Endothelial cell of umbilical vein (primary cell): Measurements from ENCODE around the gene ABL1. TPM values are rescaled to one million over a fixed set of nuclear protein-coding genes. Genes with fewer than 3 reads are reported as not detected.

Source experiments
- BruUV-seq: library from RNA; stranded (reverse); fragments of 400-500 nt; replicated peaks from 2 replicates; lab custom pipeline; 2021; lab: Mats Ljungman, UMichigan
- CTCF ChIA-PET: fragments of 300-600, 350-600 bp; sonication (Branson Sonifier 250); formaldehyde crosslinking; loops from one replicate; lab custom pipeline; 2021; ENCODE audit warnings: antibody characterized with exemption, inconsistent platforms; lab: Charles Lee
- POLR2A ChIA-PET: fragments of 300-600, 350-600 bp; sonication (Branson Sonifier 250); formaldehyde crosslinking; loops from one replicate; lab custom pipeline; 2021; ENCODE audit warnings: antibody characterized with exemption, inconsistent platforms; lab: Charles Lee
- DNase-seq: peaks from one replicate; pipeline ENCODE4 v3.0.0-alpha.2; 2011; ENCODE audit warnings: low read depth, low spot score
- FAIRE-seq: peaks from 2 replicates; lab custom pipeline; 2011; peaks lifted over from hg19 to GRCh38; lab: Jason Lieb, UNC
- H2AFZ ChIP-seq: 2 replicates; pipeline ENCODE4 v1.6.0; 2012; ENCODE audit warnings: low read depth, low read length, control low read depth, inconsistent platforms
- H3K27ac ChIP-seq: 2 replicates; pipeline ENCODE4 v1.5.1; 2011; ENCODE audit warnings: low read depth, mild to moderate bottlenecking, control low read depth, low read length, moderate library complexity; ENCODE audit not compliant: insufficient read depth
- H3K27me3 ChIP-seq, 2 experiments: 2 replicates each; pipeline versions ENCODE4 v1.6.0 to v1.6.1; 2011; ENCODE audit warnings: low read length in 2 of 2, mixed read lengths in 1 of 2; ENCODE audit not compliant: control insufficient read depth in 2 of 2, insufficient read depth in 2 of 2
- H3K36me3 ChIP-seq, 2 experiments: 2 replicates in 1 of 2; 3 replicates in 1 of 2; pipeline ENCODE4 v1.5.1; 2011; ENCODE audit warnings: low read length in 2 of 2, mild to moderate bottlenecking in 1 of 2, moderate library complexity in 1 of 2; ENCODE audit not compliant: control insufficient read depth in 2 of 2, insufficient read depth in 2 of 2; ENCODE audit errors: extremely low read depth in 1 of 2
- H3K4me1 ChIP-seq: 3 replicates; pipeline ENCODE4 v1.5.1; 2011; ENCODE audit warnings: mild to moderate bottlenecking, low read length; ENCODE audit not compliant: control insufficient read depth, insufficient read depth; ENCODE audit errors: extremely low read depth
- H3K4me2 ChIP-seq: 2 replicates; pipeline ENCODE4 v1.6.1; 2011; ENCODE audit warnings: low read length, control low read depth, mixed read lengths; ENCODE audit not compliant: insufficient read depth
- H3K4me3 ChIP-seq, 3 experiments: fragments of 200-600 bp in 1 of 3; sonication (generic), shearing (Covaris generic) in 1 of 3; replicated peaks in 1 of 3; 2 replicates each; pipeline ENCODE4 v1.5.1; 2011 to 2016; ENCODE audit warnings: control low read depth in 3 of 3, low read length in 3 of 3, mild to moderate bottlenecking in 2 of 3, inconsistent platforms in 1 of 3, low read depth in 1 of 3, moderate library complexity in 1 of 3; ENCODE audit not compliant: insufficient read depth in 1 of 3
- H3K79me2 ChIP-seq: 2 replicates; pipeline ENCODE4 v1.6.0; 2012; ENCODE audit warnings: low read length, inconsistent platforms; ENCODE audit not compliant: control insufficient read depth, insufficient read depth
- H3K9ac ChIP-seq: replicated peaks from 2 replicates; pipeline ENCODE3; 2011; ENCODE audit warnings: low read length, control low read depth; ENCODE audit not compliant: insufficient read depth; ENCODE audit errors: extremely low read depth
- H3K9me1 ChIP-seq: replicated peaks from 3 replicates; pipeline ENCODE4 v1.6.0; 2011; ENCODE audit warnings: mild to moderate bottlenecking, low read length; ENCODE audit not compliant: control insufficient read depth, insufficient read depth; ENCODE audit errors: extremely low read depth
- H3K9me3 ChIP-seq: replicated peaks from 2 replicates; pipeline ENCODE4 v1.5.1; 2012; ENCODE audit warnings: low read length, inconsistent platforms; ENCODE audit not compliant: control insufficient read depth, insufficient read depth
- H4K20me1 ChIP-seq: replicated peaks from 2 replicates; pipeline ENCODE3; 2011; ENCODE audit warnings: mild to moderate bottlenecking, low read length; ENCODE audit not compliant: control insufficient read depth, insufficient read depth; ENCODE audit errors: extremely low read depth
- CTCF ChIP-seq, 2 donors: IDR thresholded peaks; 1 replicate in 1 of 2; 2 replicates in 1 of 2; pipeline ENCODE4 v1.5.1; 2011; ENCODE audit warnings: low read length in 2 of 2, mild to moderate bottlenecking in 2 of 2, moderate library complexity in 2 of 2, control low read depth in 1 of 2, inconsistent platforms in 1 of 2, low read depth in 1 of 2; ENCODE audit not compliant: insufficient read depth in 1 of 2; ENCODE audit errors: extremely low read depth in 1 of 2
- EZH2 ChIP-seq: IDR thresholded peaks from 2 replicates; pipeline ENCODE4 v1.6.1; 2012; ENCODE audit warnings: borderline replicate concordance, low read depth, mild to moderate bottlenecking, moderate library complexity, low read length, inconsistent platforms; ENCODE audit not compliant: severe bottlenecking
- FOS ChIP-seq: IDR thresholded peaks from 2 replicates; pipeline ENCODE4 v1.6.1; 2011; ENCODE audit warnings: mild to moderate bottlenecking, low read length, moderate library complexity, borderline replicate concordance; ENCODE audit not compliant: insufficient read depth
- GATA2 ChIP-seq: IDR thresholded peaks from 2 replicates; pipeline ENCODE4 v1.7.0; 2011; ENCODE audit warnings: low read depth, mild to moderate bottlenecking, moderate library complexity, mixed read lengths, low read length; ENCODE audit not compliant: insufficient read length, insufficient read depth
- JUN ChIP-seq: IDR thresholded peaks from 2 replicates; pipeline ENCODE4 v1.6.1; 2011; ENCODE audit warnings: borderline replicate concordance, low read depth; ENCODE audit not compliant: insufficient read length, insufficient read depth
- MAX ChIP-seq: IDR thresholded peaks from 2 replicates; pipeline ENCODE4 v1.6.1; 2011; ENCODE audit not compliant: insufficient read depth, insufficient read length
- MYC ChIP-seq: IDR thresholded peaks from one replicate; pipeline ENCODE4 v1.6.1; 2011; ENCODE audit warnings: mild to moderate bottlenecking, low read depth, low read length
- POLR2A ChIP-seq: IDR thresholded peaks from 2 replicates; pipeline ENCODE4 v1.6.1; 2012; ENCODE audit warnings: low read depth, mild to moderate bottlenecking, control low read depth, low read length
- POLR2AphosphoS5 ChIP-seq: IDR thresholded peaks from 2 replicates; pipeline ENCODE4 v1.6.1; 2012; ENCODE audit warnings: low read depth, mild to moderate bottlenecking, control low read depth, low read length, moderate library complexity; ENCODE audit not compliant: insufficient read depth
- dilution Hi-C: fragments of 300-500 bp; cut with MboI; formaldehyde crosslinking; loops from one replicate; pipeline ENCODE4 v1.15.0; 2019; ENCODE audit warnings: low sequenced_read_pairs; ENCODE audit not compliant: extremely low pct_ligation_motif_present
- intact Hi-C: fragments of 100-400 bp; cut with micrococcal nuclease; formaldehyde crosslinking; loops from one replicate; pipeline ENCODE4 v1.10.0; 2022
- polyA plus RNA-seq, 4 experiments: library from polyadenylated mRNA; depleted of rRNA in 3 of 4; stranded (reverse) in 3 of 4; unstranded in 1 of 4; fragments of >200 nt; gene quantifications; 2 replicates each; pipeline versions ENCODE4 v1.2.1 to v1.2.3, GENCODE V29; 2011 to 2012; ENCODE audit warnings: missing spikeins in 1 of 4
- total RNA-seq: library from RNA; stranded (reverse); gene quantifications from 2 replicates; pipeline ENCODE4 v1.2.3, GENCODE V29; 2021

Gene ABL1
- total and polyA plus RNA-seq, 2 donors (not counting 3 experiments of a cell fraction or from before 2014, with no cell fraction given), result 32.1 to 87.1 TPM

GRCh38 chr9:130895038-130895437, 60.0 kb downstream of the ABL1 start:
- H3K27ac ChIP-seq, result no peak overlapping the region
- no peaks in the 10 kb centered on the region for H3K4me1 ChIP-seq
- H3K4me2 ChIP-seq, result no peak overlapping the region
- H4K20me1 ChIP-seq, result no peaks in the 10 kb centered on the region
- H3K27me3 ChIP-seq, result no peaks in the 10 kb centered on the region
- no peak overlapping the region for H3K9ac ChIP-seq
- DNase-seq, result no peak
- H2AFZ ChIP-seq, result no peak overlapping the region
- ChIA-PET CTCF (interaction anchor here (1.2 to 4.4 kb wide), 3 partner anchors 104 to 194 kb away, joined by 3 to 46 read pairs (median 27); no protein-coding TSS in a partner anchor), POLR2A (no interaction called here)
- intact Hi-C loops, result loop anchor here (2.0 kb wide), 1 partner anchor 46 kb away; no protein-coding TSS in a partner anchor
- peaks cover 3 to 17% of the 10 kb centered on the region in 2 experiments for H3K36me3 ChIP-seq
- no peaks in the 10 kb centered on the region for H3K9me1 ChIP-seq
- dilution Hi-C loops, result no loop called here
- no peak for FAIRE-seq
- no TSS peak for BruUV-seq
- H3K4me3 ChIP-seq, result no peak overlapping the region
- H3K79me2 ChIP-seq, result no peaks in the 10 kb centered on the region
- TF ChIP-seq MAX (no peak), POLR2A (no peak), FOS (no peak)
- no peaks in the 10 kb centered on the region for H3K9me3 ChIP-seq

GRCh38 chr9:130895481-130896232, 60.6 kb downstream of the ABL1 start:
- no peaks in the 10 kb centered on the region for H3K4me1 ChIP-seq
- TF ChIP-seq MYC (no peak), FOS (no peak), POLR2AphosphoS5 (no peak), MAX (no peak), EZH2 (no peak), JUN (no peak), POLR2A (no peak), CTCF (IDR thresholded peaks at IDR 0.05; ENCODE audit: extremely low read depth in 1 of 2, insufficient read depth in 1 of 2, low read depth in 1 of 2, low read length in 2 of 2) (no peak), GATA2 (no peak)
- no TSS peak for BruUV-seq
- H4K20me1 ChIP-seq, result no peaks in the 10 kb centered on the region
- intact Hi-C loops, result loop anchor here (2.0 kb wide), 1 partner anchor 45 kb away; no protein-coding TSS in a partner anchor
- H3K9me3 ChIP-seq, result no peaks in the 10 kb centered on the region
- no peak overlapping the region for H3K9ac ChIP-seq
- no peak overlapping the region for H2AFZ ChIP-seq
- FAIRE-seq (no peak), DNase-seq (no peak)
- ChIA-PET CTCF (interaction anchor here (1.2 to 4.4 kb wide), 3 partner anchors 103 to 195 kb away, joined by 3 to 46 read pairs (median 27); no protein-coding TSS in a partner anchor), POLR2A (no interaction called here)
- no peak overlapping the region for H3K4me2 ChIP-seq
- no peaks in the 10 kb centered on the region for H3K9me1 ChIP-seq
- no peaks in the 10 kb centered on the region for H3K27me3 ChIP-seq
- dilution Hi-C loops, result no loop called here
- no peaks in the 10 kb centered on the region for H3K79me2 ChIP-seq
- H3K36me3 ChIP-seq, result peaks cover 2 to 14% of the 10 kb centered on the region in 2 experiments
- H3K27ac ChIP-seq, result no peak overlapping the region
- H3K4me3 ChIP-seq, result no peak overlapping the region
